GM21390 (cell line): ENCODE data around the gene AFAP1.

Experiments
- ATAC-seq: cut with Tn5 transposase; IDR thresholded peaks from one replicate; pipeline ENCODE4 v1.9.1; 2021; ENCODE audit not compliant: unreplicated experiment

AFAP1 gene

GRCh38 chr4:7723625-7724024, 216.0 kb downstream of the AFAP1 start:
- ATAC-seq: no peak

DNA sequence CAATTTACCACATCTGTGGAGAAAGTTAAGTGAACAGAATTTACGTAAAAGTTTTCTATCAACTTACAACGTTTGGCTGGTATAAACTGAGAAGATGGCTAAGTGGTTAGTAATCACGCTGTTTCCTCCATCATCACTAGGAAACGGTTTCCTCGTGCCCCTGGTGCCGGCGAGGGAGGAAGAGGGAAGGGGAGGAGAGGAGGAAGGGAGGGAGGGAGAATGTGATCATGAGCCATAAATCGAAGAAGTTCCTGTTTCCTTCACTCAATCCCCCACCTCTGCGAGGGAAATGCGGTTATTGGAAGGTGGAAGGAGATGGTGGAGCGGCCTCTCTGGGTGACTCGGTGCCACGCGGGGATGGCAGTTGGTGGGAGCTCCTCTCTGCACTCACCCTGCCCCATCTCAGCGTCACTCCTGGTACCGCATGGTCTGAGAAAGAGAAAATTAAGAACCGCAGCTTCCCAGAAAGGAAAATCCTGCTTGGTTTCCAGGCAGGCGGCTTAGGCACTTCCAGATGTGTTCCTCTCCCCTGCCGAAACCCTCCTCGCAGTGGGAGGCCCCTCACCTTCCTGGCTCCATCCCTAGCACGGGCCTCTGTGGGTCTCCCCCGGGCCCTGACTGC, 216.8 kb downstream of the AFAP1 start:
- ATAC-seq: no peak

GRCh38 chr4:7721984-7722551, 217.6 kb downstream of the AFAP1 start:
- ATAC-seq: no peak

DNA sequence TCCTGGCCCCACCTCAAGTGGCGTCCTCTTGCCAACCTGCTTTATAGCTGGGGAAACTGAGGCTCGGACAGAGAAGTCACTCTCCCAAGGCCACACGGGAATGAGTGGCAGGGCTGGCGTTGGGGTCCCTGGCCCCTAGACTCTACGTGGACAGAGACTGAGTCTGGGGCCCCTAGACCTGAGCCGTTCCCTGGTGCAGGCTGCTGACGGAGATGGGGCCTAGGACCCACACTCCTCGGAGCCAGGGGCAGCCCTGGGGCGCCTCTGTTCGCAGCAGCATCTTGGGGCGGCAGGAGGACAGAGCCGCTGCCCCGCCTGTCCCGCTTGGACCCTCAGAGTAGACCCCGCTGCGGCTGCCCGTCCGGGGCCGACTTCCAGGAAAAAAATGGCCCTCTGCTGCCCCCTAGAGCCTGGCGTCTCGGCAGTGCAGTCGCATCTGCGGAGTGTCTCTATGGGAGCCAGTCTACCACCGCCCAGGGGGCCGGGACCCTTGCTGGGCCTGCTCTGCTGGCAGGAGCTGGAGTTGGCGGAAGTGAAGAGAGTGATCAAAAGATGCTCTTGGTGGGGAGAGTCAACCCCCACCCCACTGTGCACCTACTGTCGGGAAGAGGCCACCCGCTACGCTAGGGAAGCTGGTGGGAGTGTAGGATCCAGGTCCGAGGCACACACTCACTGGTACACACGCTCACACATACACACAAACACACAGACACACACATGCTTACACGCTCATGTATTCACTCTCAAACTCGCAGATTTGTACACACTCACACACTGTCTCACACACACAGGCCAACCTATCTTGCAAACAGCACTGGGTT, 220.1 kb downstream of the AFAP1 start:
- no peak for ATAC-seq

DNA sequence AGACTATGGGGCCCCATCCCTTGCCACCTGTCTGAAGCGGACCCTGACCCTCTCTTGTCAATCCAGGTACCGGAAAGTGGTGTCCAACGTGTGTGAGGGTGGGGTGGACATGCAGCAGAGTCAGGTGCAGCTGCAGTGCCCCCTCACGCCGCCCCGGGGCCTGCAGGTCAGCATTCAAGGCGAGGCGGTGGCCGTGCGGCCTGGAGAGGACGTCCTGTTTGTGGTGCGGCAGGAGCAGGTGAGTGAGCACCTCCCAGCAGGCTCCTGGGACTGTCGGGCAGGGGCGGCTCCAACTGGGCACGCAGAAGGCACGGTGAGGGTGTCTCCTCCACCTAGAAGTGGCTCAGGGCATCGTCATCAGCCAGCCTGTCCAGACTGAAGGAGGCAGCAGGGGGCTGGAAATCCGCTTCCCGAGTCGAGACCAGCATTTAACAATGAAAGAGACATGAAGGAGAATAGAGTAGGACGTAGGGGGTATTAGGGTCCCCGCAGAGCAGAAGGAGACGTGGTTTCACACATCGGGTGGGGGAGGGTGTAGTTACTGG, 221.6 kb downstream of the AFAP1 start:
- no peak for ATAC-seq

- no peak for ATAC-seq
These were observed 222.5 kb downstream of the AFAP1 start for GRCh38 chr4:7717161-7717560.

DNA sequence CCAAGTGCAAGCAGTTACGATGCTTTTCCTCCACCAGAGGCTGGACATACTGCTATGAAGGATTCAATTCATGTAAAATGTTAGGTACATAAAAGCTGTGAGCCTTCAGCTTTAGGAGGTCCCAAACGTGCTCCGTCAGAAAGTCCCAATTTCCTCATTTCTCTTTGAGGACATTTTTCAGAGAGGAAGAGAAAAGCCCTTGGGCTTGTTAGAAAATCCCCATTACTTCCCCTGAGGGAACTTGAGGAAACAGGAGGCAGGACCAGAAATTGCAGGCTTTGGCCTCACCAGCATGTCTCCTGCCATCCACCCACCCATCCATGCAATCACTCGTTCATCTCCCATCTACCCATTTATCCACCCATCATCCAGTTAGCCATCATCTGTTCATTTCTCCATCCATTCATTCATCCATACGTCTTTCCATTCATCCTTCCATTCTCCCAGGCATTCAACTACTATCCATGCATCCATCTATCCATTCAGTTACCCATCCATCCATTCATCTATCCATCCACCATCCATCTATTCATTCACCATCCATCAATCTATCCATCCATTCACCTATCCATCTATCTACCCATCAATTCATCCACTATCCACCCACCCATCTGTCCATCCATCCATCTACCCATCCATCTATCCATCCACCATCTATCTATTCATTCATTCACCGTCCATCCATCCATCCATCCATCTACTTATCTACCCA, 223.5 kb downstream of the AFAP1 start:
- ATAC-seq: no peak

DNA sequence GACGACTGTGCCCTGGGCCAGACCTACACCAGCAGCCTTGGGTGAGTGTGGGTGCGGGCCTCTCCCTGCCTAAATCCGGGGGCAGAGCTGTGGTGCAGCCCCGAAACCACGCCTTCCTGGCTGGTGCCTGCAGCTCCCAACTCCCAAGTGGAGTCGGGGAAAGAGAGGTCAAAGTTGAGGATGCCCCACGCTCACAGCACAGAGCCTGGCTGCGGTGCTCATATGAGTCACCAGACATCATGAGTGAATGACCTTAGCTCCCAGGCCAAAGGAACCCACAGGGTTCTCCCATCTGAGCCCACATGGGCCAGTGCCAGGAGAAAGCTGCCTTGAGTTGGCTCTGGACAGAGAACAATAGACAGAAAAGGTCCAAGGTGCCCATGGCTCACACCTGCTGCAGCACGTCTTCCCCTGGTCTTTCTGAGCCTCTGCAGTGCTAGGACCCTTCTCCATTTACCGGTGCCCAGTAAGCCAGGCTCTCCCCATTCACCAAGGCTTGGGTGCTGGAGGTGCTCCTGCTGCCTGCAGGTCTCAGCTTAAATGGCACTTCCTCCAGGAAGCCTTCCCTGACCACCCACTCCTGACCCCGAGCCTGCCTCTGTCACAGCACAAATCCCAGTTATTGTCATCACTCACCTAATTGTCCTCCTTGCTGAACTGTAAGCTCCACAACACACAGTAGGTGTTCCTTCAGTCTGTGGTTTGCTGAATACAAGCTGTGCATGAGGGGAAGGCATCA, 224.2 kb downstream of the AFAP1 start:
- no peak for ATAC-seq

- no peak for ATAC-seq
These were observed 224.9 kb downstream of the AFAP1 start for GRCh38 chr4:7714738-7715137.

- ATAC-seq: no peak
These were observed 225.5 kb downstream of the AFAP1 start for GRCh38 chr4:7714176-7714575.

- ATAC-seq: no peak
These were observed 225.9 kb downstream of the AFAP1 start for GRCh38 chr4:7713757-7714156.

- ATAC-seq: no peak
These were observed 227.5 kb downstream of the AFAP1 start for GRCh38 chr4:7712021-7712671.

- ATAC-seq: no peak
These were observed 228.2 kb downstream of the AFAP1 start for GRCh38 chr4:7711307-7711963.

GRCh38 chr4:7710576-7711306, 228.9 kb downstream of the AFAP1 start:
- ATAC-seq: no peak

DNA sequence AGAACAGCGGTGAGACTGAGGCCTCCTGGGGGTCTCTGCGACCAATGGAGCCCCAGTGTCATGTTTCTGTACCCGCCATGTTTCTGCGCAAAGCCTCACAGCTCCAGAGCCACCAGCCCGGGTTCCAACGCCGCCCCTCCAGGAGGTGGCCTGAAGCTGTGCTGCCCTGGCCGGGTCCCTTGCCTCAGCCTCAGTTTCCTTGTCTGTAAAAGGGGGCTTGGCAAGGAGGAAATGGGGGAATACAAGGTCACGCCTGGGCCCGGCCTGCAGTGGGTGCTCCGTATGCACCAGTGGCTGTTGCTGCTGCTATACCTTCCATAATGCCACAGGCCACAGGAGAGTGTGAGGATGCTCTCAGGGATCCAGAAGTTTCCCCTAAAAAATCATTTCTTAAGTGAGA, 229.5 kb downstream of the AFAP1 start:
- ATAC-seq: no peak

GRCh38 chr4:7709431-7709830, 230.2 kb downstream of the AFAP1 start:
- ATAC-seq: no peak

DNA sequence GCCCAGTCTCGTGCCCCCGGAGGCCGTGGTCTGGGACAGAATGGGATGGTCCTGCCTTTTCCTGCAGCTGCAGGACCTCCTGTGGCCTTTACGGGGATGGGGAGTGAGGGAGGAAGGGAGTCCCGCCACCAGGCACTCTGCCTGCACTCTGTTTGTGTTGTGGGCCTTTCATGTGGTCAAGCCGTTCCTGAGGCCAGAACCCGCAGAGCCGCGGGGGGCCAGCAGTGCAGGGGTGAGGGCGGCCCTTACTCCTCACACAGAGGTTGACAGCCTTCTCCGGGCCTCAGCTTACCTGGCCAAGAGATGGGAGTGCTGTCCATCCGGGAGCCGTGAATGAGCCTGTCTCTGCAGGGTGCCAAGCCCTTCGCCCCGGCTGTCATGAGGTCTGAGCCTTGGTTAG, 230.7 kb downstream of the AFAP1 start:
- ATAC-seq: no peak
